Testis (tissue), 2 donors: Measurements from ENCODE around the gene FBXO39.

Experiments
- CTCF ChIP-seq, 3 experiments: fragments of 450-650 bp in 2 of 3; fragments of 200-600 bp in 1 of 3; sonication (generic) in 1 of 3; IDR thresholded peaks; one replicate each; pipeline ENCODE4 v1.5.1; 2016 to 2019; ENCODE audit warnings: antibody characterized with exemption in 3 of 3, mild to moderate bottlenecking in 2 of 3, moderate library complexity in 1 of 3
- POLR2A ChIP-seq: fragments of 450-650 bp; IDR thresholded peaks from one replicate; pipeline ENCODE4 v1.6.1; 2017; ENCODE audit warnings: antibody characterized with exemption, mild to moderate bottlenecking, moderate library complexity

GRCh38 chr17:6812295-6812694 is 36.3 kb downstream of the FBXO39 start:
- TF ChIP-seq CTCF (IDR thresholded peaks at IDR 0.05) (no peak), POLR2A (no peak)
